Small intestine (tissue), 7 donors: ENCODE results near the gene LITAFD. TPM values are rescaled to one million over a fixed set of nuclear protein-coding genes. Genes with fewer than 3 reads are reported as not detected.

Experiments
- DNase-seq, 2 donors: peaks; one replicate each; pipeline versions ENCODE4 v3.0.0 to v3.0.0-alpha.2; 2013
- FAIRE-seq: peaks from 2 replicates; lab custom pipeline; 2012; peaks lifted over from hg19 to GRCh38; lab: Jason Lieb, UNC
- H3K27ac ChIP-seq, 3 donors: one replicate each; pipeline ENCODE4 v1.5.1; 2013; ENCODE audit warnings: low read length in 2 of 3, mild to moderate bottlenecking in 2 of 3, control low read depth in 1 of 3, inconsistent platforms in 1 of 3, low read depth in 1 of 3, moderate library complexity in 1 of 3
- H3K27me3 ChIP-seq, 3 donors: one replicate each; pipeline ENCODE4 v1.6.1; 2013; ENCODE audit warnings: low read length in 3 of 3, inconsistent platforms in 1 of 3; ENCODE audit not compliant: control insufficient read depth in 3 of 3, insufficient read depth in 3 of 3
- H3K36me3 ChIP-seq, 3 donors: one replicate each; pipeline ENCODE4 v1.6.1; 2013; ENCODE audit warnings: low read length in 3 of 3, inconsistent platforms in 1 of 3, low read depth in 1 of 3, mild to moderate bottlenecking in 1 of 3, moderate library complexity in 1 of 3; ENCODE audit not compliant: control insufficient read depth in 3 of 3, insufficient read depth in 2 of 3
- H3K4me1 ChIP-seq, 3 donors: one replicate each; pipeline ENCODE4 v1.6.1; 2013; ENCODE audit warnings: low read length in 2 of 3, inconsistent platforms in 1 of 3, low read depth in 1 of 3, mild to moderate bottlenecking in 1 of 3, moderate library complexity in 1 of 3; ENCODE audit not compliant: control insufficient read depth in 3 of 3, insufficient read depth in 2 of 3
- H3K4me3 ChIP-seq, 3 donors: one replicate each; pipeline ENCODE4 v1.5.1; 2013; ENCODE audit warnings: low read length in 3 of 3, control low read depth in 1 of 3, inconsistent platforms in 1 of 3, low read depth in 1 of 3, mild to moderate bottlenecking in 1 of 3, moderate library complexity in 1 of 3
- H3K9me3 ChIP-seq, 2 donors: one replicate each; pipeline ENCODE4 v1.6.1; 2013; ENCODE audit warnings: low read depth in 1 of 2, low read length in 1 of 2; ENCODE audit not compliant: control insufficient read depth in 2 of 2, insufficient read depth in 1 of 2
- WGBS, 3 donors: extraction: QIAGEN DNeasy Blood & Tissue Kit; methylation state at CpG; one replicate each; pipeline ENCODE4 v1.1.7; 2013; 5-methylcytosine and 5-hydroxymethylcytosine counted together
- polyA plus RNA-seq, 4 donors: library from polyadenylated mRNA; stranded (reverse) in 3 of 4; unstranded in 1 of 4; fragments of 200-250 nt in 3 of 4; fragments of 120-200 nt in 1 of 4; gene quantifications; one replicate each; pipeline versions ENCODE4 v1.2.1 to v1.2.3, GENCODE V29; 2013
- donor health status: healthy with polysubstance abuse.
- donor health status: control.
- donor health status: control.
- donor health status: Bipolar disorder and iron deficiency.
- donor health status: healthy.

The LITAFD gene
- polyA plus RNA-seq, 4 donors = 1.6 TPM; not detected in 3

GRCh38 chr16:8847145-8847544, 35.0 kb upstream of the LITAFD start:
- Histone ChIP-seq H3K4me3 (no peak overlapping the region), H3K27ac (no peak overlapping the region), H3K36me3 (peaks cover 7 to 63% (median 9%) of the 10 kb centered on the region in 3 donors), H3K27me3 (no peaks in the 10 kb centered on the region), H3K9me3 (no peaks in the 10 kb centered on the region), H3K4me1 (no peaks in the 10 kb centered on the region)
- no peak for DNase-seq
- no peak for FAIRE-seq
- 81 to 89% (median 83%) methylated on average over 13 of the region's 13 CpGs for WGBS, 3 donors

GRCh38 chr16:8847623-8848022, 34.5 kb upstream of the LITAFD start:
- 88 to 92% (median 91%) methylated on average over 15 of the region's 15 CpGs for WGBS, 3 donors
- Histone ChIP-seq H3K4me3 (no peak overlapping the region), H3K9me3 (no peaks in the 10 kb centered on the region), H3K36me3 (peaks cover 7 to 68% (median 12%) of the 10 kb centered on the region in 3 donors), H3K27me3 (no peaks in the 10 kb centered on the region), H3K27ac (no peak overlapping the region), H3K4me1 (no peaks in the 10 kb centered on the region)
- FAIRE-seq (no peak), DNase-seq (no peak)

- DNase-seq = no peak
- H3K27me3 ChIP-seq = no peaks in the 10 kb centered on the region
- no peak for FAIRE-seq
- H3K4me1 ChIP-seq = no peaks in the 10 kb centered on the region
- H3K4me3 ChIP-seq = no peak overlapping the region
- H3K27ac ChIP-seq = no peak overlapping the region
- 88 to 94% (median 90%) methylated on average over 26 of the region's 26 CpGs for WGBS, 3 donors
- peaks cover 7 to 75% (median 12%) of the 10 kb centered on the region in 3 donors for H3K36me3 ChIP-seq
- H3K9me3 ChIP-seq = no peaks in the 10 kb centered on the region
Measured at GRCh38 chr16:8848231-8848938, 33.8 kb upstream of the LITAFD start.

- H3K4me1 ChIP-seq = no peaks in the 10 kb centered on the region
- no peak overlapping the region for H3K4me3 ChIP-seq
- H3K9me3 ChIP-seq = no peaks in the 10 kb centered on the region
- WGBS, 3 donors = 81 to 84% (median 82%) methylated on average over 8 of the region's 8 CpGs
- no peaks in the 10 kb centered on the region for H3K27me3 ChIP-seq
- H3K27ac ChIP-seq = no peak overlapping the region
- no peak for DNase-seq
- FAIRE-seq = no peak
- peaks cover 7 to 80% (median 12%) of the 10 kb centered on the region in 3 donors for H3K36me3 ChIP-seq
Measured at GRCh38 chr16:8848939-8849391, 33.2 kb upstream of the LITAFD start.

- DNase-seq (no peak), FAIRE-seq (no peak)
- Histone ChIP-seq H3K36me3 (peaks cover 7 to 84% (median 18%) of the 10 kb centered on the region in 3 donors), H3K27me3 (no peaks in the 10 kb centered on the region), H3K9me3 (no peaks in the 10 kb centered on the region), H3K27ac (no peak overlapping the region), H3K4me3 (no peak overlapping the region), H3K4me1 (no peaks in the 10 kb centered on the region)
- WGBS, 3 donors = 86 to 93% (median 90%) methylated on average over 19 of the region's 19 CpGs
Measured at GRCh38 chr16:8849411-8850011, 32.6 kb upstream of the LITAFD start.

GRCh38 chr16:8850279-8850885, 31.8 kb upstream of the LITAFD start:
- Histone ChIP-seq H3K4me1 (no peaks in the 10 kb centered on the region), H3K36me3 (peaks cover 10 to 91% (median 20%) of the 10 kb centered on the region in 3 donors), H3K4me3 (no peak overlapping the region), H3K27me3 (no peaks in the 10 kb centered on the region), H3K9me3 (peaks cover 0 to under 1% of the 10 kb centered on the region in 2 donors), H3K27ac (peak overlapping the region in 1 of 3 donors; percentile 4)
- DNase-seq (no peak), FAIRE-seq (no peak)
- WGBS, 3 donors = 46 to 61% (median 56%) methylated on average over 11 of the region's 11 CpGs

- H3K27me3 ChIP-seq = no peaks in the 10 kb centered on the region
- peaks cover 0 to 2% of the 10 kb centered on the region in 2 donors for H3K9me3 ChIP-seq
- FAIRE-seq (no peak), DNase-seq (no peak)
- no peaks in the 10 kb centered on the region for H3K4me1 ChIP-seq
- peaks cover 15 to 91% (median 22%) of the 10 kb centered on the region in 3 donors for H3K36me3 ChIP-seq
- H3K27ac ChIP-seq = no peak overlapping the region
- 89 to 93% (median 92%) methylated on average over 8 of the region's 8 CpGs for WGBS, 3 donors
- H3K4me3 ChIP-seq = no peak overlapping the region
Measured at GRCh38 chr16:8851761-8852403, 30.3 kb upstream of the LITAFD start.

GRCh38 chr16:8852534-8852933, 29.6 kb upstream of the LITAFD start:
- H3K27ac ChIP-seq = no peak overlapping the region
- H3K36me3 ChIP-seq = peaks cover 13 to 89% (median 23%) of the 10 kb centered on the region in 3 donors
- H3K4me1 ChIP-seq = no peaks in the 10 kb centered on the region
- H3K4me3 ChIP-seq = no peak overlapping the region
- no peak for FAIRE-seq
- no peaks in the 10 kb centered on the region for H3K27me3 ChIP-seq
- DNase-seq = no peak
- H3K9me3 ChIP-seq = peaks cover 0 to 2% of the 10 kb centered on the region in 2 donors
- WGBS, 3 donors = 71 to 80% (median 74%) methylated on average over 8 of the region's 8 CpGs
